B cell (primary cell): ENCODE measurements around the gene WDR19. TPM values are rescaled to one million over a fixed set of nuclear protein-coding genes. Genes with fewer than 3 reads are reported as not detected.

ENCODE experiments used
- ATAC-seq: fragments of 200-7000 bp; cut with Tn5 transposase; one replicate; pipeline ENCODE4 v1.10.0; 2021; ENCODE audit warnings: low read depth, mild to moderate bottlenecking, moderate number of reproducible peaks, moderate library complexity
- CTCF ChIA-PET: fragments of 350-600 bp; sonication (Branson Sonifier 250); formaldehyde crosslinking; loops from one replicate; lab custom pipeline; 2021; ENCODE audit warnings: antibody characterized with exemption, inconsistent platforms; lab: Charles Lee
- POLR2A ChIA-PET: fragments of 350-600 bp; sonication (Branson Sonifier 250); formaldehyde crosslinking; loops from one replicate; lab custom pipeline; 2021; ENCODE audit warnings: antibody characterized with exemption; lab: Charles Lee
- DNase-seq: peaks from one replicate; pipeline ENCODE4 v3.0.0; 2013
- H2AFZ ChIP-seq: 2 replicates; pipeline ENCODE4 v1.6.1; 2012; ENCODE audit warnings: mild to moderate bottlenecking, low read depth, low read length; ENCODE audit not compliant: insufficient read depth, poor library complexity, severe bottlenecking
- H3K27ac ChIP-seq, 2 donors: 1 replicate in 1 of 2; 2 replicates in 1 of 2; pipeline ENCODE4 v1.5.1; 2012 to 2013; ENCODE audit warnings: low read length in 2 of 2, mild to moderate bottlenecking in 2 of 2, moderate library complexity in 1 of 2
- H3K27me3 ChIP-seq, 4 experiments: fragments of 200-600 bp in 1 of 4; sonication (generic) in 1 of 4; replicated peaks in 1 of 4; 1 replicate in 2 of 4; 2 replicates in 2 of 4; pipeline versions ENCODE4 v1.6.1 to v1.7.0; 2013 to 2016; ENCODE audit warnings: low read length in 3 of 4, mild to moderate bottlenecking in 2 of 4, mixed read lengths in 1 of 4, moderate library complexity in 1 of 4; ENCODE audit not compliant: insufficient read depth in 4 of 4, control insufficient read depth in 3 of 4; ENCODE audit errors: control extremely low read depth in 1 of 4
- H3K36me3 ChIP-seq, 2 experiments: replicated peaks in 1 of 2; 1 replicate in 1 of 2; 2 replicates in 1 of 2; pipeline versions ENCODE4 v1.6.1 to v1.7.1; 2013; ENCODE audit warnings: low read length in 1 of 2; ENCODE audit not compliant: insufficient read depth in 2 of 2, control insufficient read depth in 1 of 2; ENCODE audit errors: control extremely low read depth in 1 of 2, extremely low read depth in 1 of 2
- H3K4me1 ChIP-seq, 2 donors: fragments of 200-600 bp in 1 of 2; sonication (generic) in 1 of 2; 1 replicate in 1 of 2; 2 replicates in 1 of 2; pipeline versions ENCODE4 v1.5.1 to v1.6.1; 2013 to 2017; ENCODE audit warnings: low read length in 2 of 2; ENCODE audit not compliant: control insufficient read depth in 2 of 2, insufficient read depth in 2 of 2
- H3K4me2 ChIP-seq: replicated peaks from 2 replicates; pipeline ENCODE3; 2012; ENCODE audit warnings: mild to moderate bottlenecking, low read depth, low read length; ENCODE audit not compliant: poor library complexity, severe bottlenecking
- H3K4me3 ChIP-seq, 5 experiments: fragments of 200-600 bp in 1 of 5; sonication (generic) in 1 of 5; 1 replicate in 3 of 5; 2 replicates in 2 of 5; pipeline versions ENCODE4 v1.5.1 to v1.7.0; 2011 to 2016; ENCODE audit warnings: low read length in 4 of 5, mild to moderate bottlenecking in 4 of 5, low read depth in 2 of 5, control low read depth in 1 of 5, moderate library complexity in 1 of 5; ENCODE audit not compliant: insufficient read depth in 1 of 5; ENCODE audit errors: control extremely low read depth in 1 of 5, extremely low read depth in 1 of 5
- H3K79me2 ChIP-seq: fragments of 200-600 bp; sonication (generic); one replicate; pipeline ENCODE4 v1.6.0; 2016; ENCODE audit warnings: low read length; ENCODE audit not compliant: control insufficient read depth, insufficient read depth
- H3K9ac ChIP-seq: fragments of 200-600 bp; sonication (generic); 2 replicates; pipeline ENCODE4 v1.6.1; 2017; ENCODE audit warnings: mild to moderate bottlenecking, low read length, moderate library complexity
- H3K9me3 ChIP-seq, 3 donors: one replicate each; pipeline versions ENCODE4 v1.6.1 to v1.7.1; 2013; ENCODE audit warnings: low read length in 2 of 3; ENCODE audit not compliant: control insufficient read depth in 2 of 3, insufficient read depth in 1 of 3; ENCODE audit errors: control extremely low read depth in 1 of 3
- H4K20me1 ChIP-seq: 2 replicates; pipeline ENCODE4 v1.6.0; 2012; ENCODE audit warnings: mild to moderate bottlenecking, low read length; ENCODE audit not compliant: insufficient read depth, control insufficient read depth, poor library complexity, severe bottlenecking
- H3K27ac Mint-ChIP-seq: one replicate; pipeline ENCODE4 v1.8.0; 2021; ENCODE audit warnings: mixed read lengths
- H3K27me3 Mint-ChIP-seq: one replicate; pipeline ENCODE4 v1.8.0; 2021; ENCODE audit warnings: mixed read lengths
- H3K4me1 Mint-ChIP-seq: one replicate; pipeline ENCODE4 v1.8.0; 2021; ENCODE audit warnings: mixed read lengths
- H3K4me3 Mint-ChIP-seq: one replicate; pipeline ENCODE4 v1.8.0; 2021; ENCODE audit warnings: mixed read lengths
- H3K9me3 Mint-ChIP-seq: one replicate; pipeline ENCODE4 v1.8.0; 2022; ENCODE audit warnings: mixed read lengths; ENCODE audit not compliant: insufficient read depth
- EZH2 ChIP-seq: IDR thresholded peaks from 2 replicates; pipeline ENCODE4 v1.6.1; 2012; ENCODE audit warnings: borderline replicate concordance, low read depth, mild to moderate bottlenecking, moderate library complexity, low read length; ENCODE audit not compliant: insufficient read depth, poor library complexity, severe bottlenecking
- WGBS: methylation state at CpG from one replicate; pipeline ENCODE4 v1.1.5; 2013; ENCODE audit warnings: missing lambda C conversion rate; ENCODE audit not compliant: insufficient coverage; 5-methylcytosine and 5-hydroxymethylcytosine counted together
- intact Hi-C: fragments of 100-400 bp; cut with micrococcal nuclease; formaldehyde crosslinking; loops from one replicate; pipeline ENCODE4 v1.10.0; 2022
- polyA plus RNA-seq: library from polyadenylated mRNA; depleted of rRNA; stranded (reverse); fragments of >200 nt; gene quantifications from 2 replicates; pipeline ENCODE4 v1.2.3, GENCODE V29; 2012
- small RNA-seq: library from RNA; depleted of rRNA; stranded (forward); fragments of <200 nt; gene quantifications from one replicate; pipeline ENCODE3, GENCODE V24; 2012; ENCODE audit warnings: low replicate concordance, low read depth; ENCODE audit not compliant: insufficient read length
- total RNA-seq, 2 donors: library from RNA; stranded (reverse); fragments of 120-200 nt in 1 of 2; gene quantifications; 1 replicate in 1 of 2; 2 replicates in 1 of 2; pipeline versions ENCODE4 v1.2.3 to v1.2.4, GENCODE V29; 2013 to 2022
- TF ChIP-seq, protein P1 (sequence below): fragments of 200-600 bp; IDR thresholded peaks from one replicate; pipeline ENCODE4 v1.8.0; 2022; ENCODE audit warnings: antibody characterized with exemption, mild to moderate bottlenecking

Gene WDR19
- total and polyA plus RNA-seq, 2 donors (not counting 1 experiment from before 2014, with no cell fraction given) = 35.1 to 79.8 TPM

DNA sequence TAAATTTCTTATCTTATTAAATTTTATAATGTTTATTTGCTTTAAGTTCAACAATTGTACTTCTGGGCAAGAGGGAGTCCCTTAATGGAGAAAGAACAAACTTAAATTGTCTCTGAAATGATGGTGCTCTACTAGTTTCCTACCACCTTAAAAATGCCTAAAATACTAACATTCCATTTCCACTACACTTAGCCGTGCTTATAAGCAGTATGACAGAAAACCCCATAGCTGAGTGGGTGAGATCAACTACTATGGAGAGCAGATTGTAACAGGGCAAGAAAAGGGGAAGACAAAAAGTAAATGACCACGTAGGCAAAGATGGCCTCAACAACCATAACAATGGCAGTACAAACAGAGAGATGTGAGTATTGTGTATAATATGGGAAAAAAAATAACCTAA, 148.9 kb downstream of the WDR19 start:
- Histone ChIP-seq H3K9me3 (no peaks in the 10 kb centered on the region), H3K4me2 (no peak overlapping the region), H3K79me2 (peaks cover 62% of the 10 kb centered on the region), H3K27ac (no peak overlapping the region), H3K9ac (no peak overlapping the region), H4K20me1 (peaks cover 22% of the 10 kb centered on the region), H3K27me3 (no peaks in the 10 kb centered on the region), H3K36me3 (peaks cover 7 to 12% of the 10 kb centered on the region in 2 experiments), H3K4me1 (no peaks in the 10 kb centered on the region), H3K4me3 (no peak overlapping the region), H2AFZ (no peak overlapping the region)
- no peak overlapping the region for H3K4me3 Mint-ChIP-seq
- peaks cover 9% of the 10 kb centered on the region for H3K4me1 Mint-ChIP-seq
- DNase-seq (no peak), ATAC-seq (no peak)
- H3K27ac Mint-ChIP-seq = no peak overlapping the region
- ChIA-PET POLR2A (no interaction called here), CTCF (no interaction called here)
- H3K27me3 Mint-ChIP-seq = no peaks in the 10 kb centered on the region
- no peak for TF ChIP-seq EZH2
- TF ChIP-seq, protein P1, sequence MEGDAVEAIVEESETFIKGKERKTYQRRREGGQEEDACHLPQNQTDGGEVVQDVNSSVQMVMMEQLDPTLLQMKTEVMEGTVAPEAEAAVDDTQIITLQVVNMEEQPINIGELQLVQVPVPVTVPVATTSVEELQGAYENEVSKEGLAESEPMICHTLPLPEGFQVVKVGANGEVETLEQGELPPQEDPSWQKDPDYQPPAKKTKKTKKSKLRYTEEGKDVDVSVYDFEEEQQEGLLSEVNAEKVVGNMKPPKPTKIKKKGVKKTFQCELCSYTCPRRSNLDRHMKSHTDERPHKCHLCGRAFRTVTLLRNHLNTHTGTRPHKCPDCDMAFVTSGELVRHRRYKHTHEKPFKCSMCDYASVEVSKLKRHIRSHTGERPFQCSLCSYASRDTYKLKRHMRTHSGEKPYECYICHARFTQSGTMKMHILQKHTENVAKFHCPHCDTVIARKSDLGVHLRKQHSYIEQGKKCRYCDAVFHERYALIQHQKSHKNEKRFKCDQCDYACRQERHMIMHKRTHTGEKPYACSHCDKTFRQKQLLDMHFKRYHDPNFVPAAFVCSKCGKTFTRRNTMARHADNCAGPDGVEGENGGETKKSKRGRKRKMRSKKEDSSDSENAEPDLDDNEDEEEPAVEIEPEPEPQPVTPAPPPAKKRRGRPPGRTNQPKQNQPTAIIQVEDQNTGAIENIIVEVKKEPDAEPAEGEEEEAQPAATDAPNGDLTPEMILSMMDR = no peak
- H3K9me3 Mint-ChIP-seq = no peaks in the 10 kb centered on the region
- no CpG with 5 or more reads among the region's 2 CpGs for WGBS
- intact Hi-C loops = no loop called here

Small RNAs within 50 kb of the gene (small RNA-seq; reads per million reads assigned to genes)
- not detected for gene RNU6-32P

Other genes starting within 250 kb of the WDR19 start
- 59.9 and 61.4 TPM in 2 replicates for gene TMEM156, start 150.1 kb upstream of the WDR19 start, total RNA-seq
- 58.4 and 78.9 TPM in 2 replicates for gene TMEM156, start 150.1 kb upstream of the WDR19 start, polyA plus RNA-seq
- 90.0 and 95.5 TPM in 2 replicates for gene KLHL5, start 120.3 kb upstream of the WDR19 start, total RNA-seq
- gene KLHL5, start 120.3 kb upstream of the WDR19 start, polyA plus RNA-seq = 22.6 and 33.3 TPM in 2 replicates
- gene RFC1, start 183.8 kb downstream of the WDR19 start, total RNA-seq = 55.1 and 66.5 TPM in 2 replicates
- 14.9 and 32.1 TPM in 2 replicates for gene RFC1, start 183.8 kb downstream of the WDR19 start, polyA plus RNA-seq
- gene KLB, start 224.4 kb downstream of the WDR19 start, total RNA-seq = 0.10 TPM in 1 of 2 replicates, not detected in the other
- gene KLB, start 224.4 kb downstream of the WDR19 start, polyA plus RNA-seq = 0.01 and 0.09 TPM in 2 replicates